CMK (cell line): ENCODE data around the gene PCDHGB3.

Source experiments
- DNase-seq: peaks from one replicate; pipeline ENCODE4 v3.0.0-alpha.2; 2010; ENCODE audit warnings: low read depth

Gene PCDHGB3

DNA sequence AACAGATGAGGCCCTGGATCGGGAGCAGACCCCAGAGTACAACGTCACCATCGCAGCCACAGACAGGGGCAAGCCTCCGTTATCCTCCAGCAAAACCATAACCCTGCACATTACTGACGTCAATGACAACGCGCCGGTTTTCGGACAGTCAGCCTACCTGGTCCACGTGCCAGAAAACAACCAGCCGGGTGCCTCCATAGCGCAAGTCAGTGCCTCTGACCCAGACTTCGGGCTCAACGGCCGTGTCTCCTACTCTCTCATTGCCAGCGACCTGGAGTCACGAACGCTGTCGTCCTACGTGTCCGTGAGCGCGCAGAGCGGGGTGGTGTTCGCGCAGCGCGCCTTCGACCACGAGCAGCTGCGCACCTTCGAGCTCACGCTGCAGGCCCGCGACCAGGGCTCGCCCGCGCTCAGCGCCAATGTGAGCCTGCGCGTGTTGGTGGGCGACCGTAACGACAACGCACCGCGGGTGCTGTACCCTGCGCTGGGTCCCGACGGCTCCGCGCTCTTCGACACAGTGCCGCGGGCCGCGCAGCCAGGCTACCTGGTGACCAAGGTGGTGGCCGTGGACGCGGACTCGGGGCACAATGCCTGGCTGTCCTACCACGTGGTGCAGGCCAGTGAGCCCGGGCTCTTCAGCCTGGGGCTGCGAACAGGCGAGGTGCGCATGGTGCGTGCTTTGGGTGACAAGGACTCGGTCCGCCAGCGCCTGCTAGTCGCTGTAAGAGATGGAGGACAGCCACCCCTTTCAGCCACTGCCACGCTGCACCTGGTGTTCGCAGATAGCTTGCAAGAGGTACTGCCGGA is 49.2 kb downstream of the PCDHGB3 start:
- DNase-seq = no peak

DNA sequence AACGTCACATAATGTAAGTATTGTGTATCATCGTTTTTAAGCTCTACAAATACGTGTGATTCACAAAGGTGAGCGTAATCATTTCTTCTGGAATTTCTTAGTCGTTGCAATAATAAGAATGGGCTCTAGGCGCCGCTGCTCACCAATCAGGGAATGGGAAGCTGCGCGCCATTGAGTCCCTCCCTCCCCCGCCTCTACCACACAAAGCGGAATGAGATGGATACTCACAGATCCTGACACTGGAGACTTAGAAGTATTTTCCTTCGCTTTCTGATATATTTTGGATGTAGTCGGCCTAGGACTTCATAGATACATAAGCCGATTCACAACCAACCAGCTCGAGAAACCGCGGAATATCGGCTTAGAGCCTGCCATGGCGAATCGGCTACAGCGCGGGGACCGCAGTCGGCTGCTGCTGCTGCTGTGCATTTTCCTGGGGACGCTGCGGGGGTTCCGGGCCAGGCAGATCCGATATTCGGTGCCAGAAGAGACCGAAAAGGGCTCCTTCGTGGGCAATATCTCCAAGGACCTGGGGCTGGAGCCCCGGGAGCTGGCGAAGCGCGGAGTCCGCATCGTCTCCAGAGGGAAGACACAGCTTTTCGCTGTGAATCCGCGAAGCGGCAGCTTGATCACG is 50.9 kb downstream of the PCDHGB3 start, which contains the start of gene PCDHGA11:
Gene PCDHGA11, plus strand, starts transcription at position 197 of the 634 bp plus-strand sequence. Its CDS starts 177 bp downstream, at position 374.
- no peak for DNase-seq

DNA sequence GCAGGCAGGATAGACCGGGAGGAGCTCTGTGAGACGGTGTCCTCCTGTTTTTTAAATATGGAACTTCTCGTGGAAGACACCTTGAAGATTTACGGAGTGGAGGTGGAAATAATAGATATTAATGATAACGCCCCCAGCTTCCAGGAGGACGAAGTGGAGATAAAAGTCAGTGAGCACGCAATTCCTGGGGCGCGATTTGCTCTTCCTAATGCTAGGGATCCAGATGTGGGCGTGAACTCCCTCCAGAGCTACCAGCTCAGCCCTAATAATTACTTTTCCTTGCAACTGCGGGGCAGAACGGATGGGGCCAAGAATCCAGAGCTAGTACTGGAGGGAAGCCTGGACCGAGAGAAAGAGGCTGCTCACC is 51.4 kb downstream of the PCDHGB3 start:
- no peak for DNase-seq
